ENCODE measurements around the gene HOXC9.

The HOXC9 gene

DNA sequence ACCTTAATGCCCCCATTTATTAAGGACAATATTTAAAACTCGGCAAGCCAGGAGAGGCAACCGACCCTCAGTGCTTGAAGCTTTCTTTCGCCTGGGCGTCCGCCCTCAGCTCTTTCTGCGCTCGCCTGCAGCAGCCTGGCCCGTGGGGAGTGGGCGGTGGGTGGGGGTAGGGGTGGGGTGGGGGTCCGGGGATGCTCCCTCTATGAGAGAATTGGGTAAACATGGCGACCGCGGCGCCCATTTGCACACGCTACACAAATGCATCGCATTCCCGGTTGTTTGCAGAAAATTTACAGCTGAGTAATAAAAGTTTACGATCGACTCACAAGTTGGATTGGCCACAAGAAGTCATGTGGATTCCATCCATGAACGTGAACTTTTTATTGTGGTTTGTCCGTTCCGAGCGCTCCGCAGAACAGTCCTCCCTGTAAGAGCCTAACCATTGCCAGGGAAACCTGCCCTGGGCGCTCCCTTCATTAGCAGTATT is 16.6 kb downstream of the HOXC9 start (continued):
- no peak for TF ChIP-seq ZNF473 (tag by site-specific recombination; IDR thresholded peaks at IDR 0.05)
- TF ChIP-seq, protein P1, sequence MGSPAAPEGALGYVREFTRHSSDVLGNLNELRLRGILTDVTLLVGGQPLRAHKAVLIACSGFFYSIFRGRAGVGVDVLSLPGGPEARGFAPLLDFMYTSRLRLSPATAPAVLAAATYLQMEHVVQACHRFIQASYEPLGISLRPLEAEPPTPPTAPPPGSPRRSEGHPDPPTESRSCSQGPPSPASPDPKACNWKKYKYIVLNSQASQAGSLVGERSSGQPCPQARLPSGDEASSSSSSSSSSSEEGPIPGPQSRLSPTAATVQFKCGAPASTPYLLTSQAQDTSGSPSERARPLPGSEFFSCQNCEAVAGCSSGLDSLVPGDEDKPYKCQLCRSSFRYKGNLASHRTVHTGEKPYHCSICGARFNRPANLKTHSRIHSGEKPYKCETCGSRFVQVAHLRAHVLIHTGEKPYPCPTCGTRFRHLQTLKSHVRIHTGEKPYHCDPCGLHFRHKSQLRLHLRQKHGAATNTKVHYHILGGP (tag by site-specific recombination; IDR thresholded peaks at IDR 0.05), result no peak
- TF ChIP-seq ZNF266 (tag by site-specific recombination; IDR thresholded peaks at IDR 0.05; ENCODE audit: low read depth), result no peak
- peak; percentile 74; the same call in 1 of the 2 replicates for TF ChIP-seq HOXD13 (CRISPR knock-in tag; IDR thresholded peaks at IDR 0.05; ENCODE audit: borderline replicate concordance)
- TF ChIP-seq HOXC10 (CRISPR knock-in tag; IDR thresholded peaks at IDR 0.05), result peak; percentile 73; the same call in 1 of the 2 replicates
- TF ChIP-seq BCL11B (tag by site-specific recombination; IDR thresholded peaks at IDR 0.05; ENCODE audit: low read depth), result peak; percentile 48; the same call in 1 of the 2 replicates
- TF ChIP-seq TCF7L2 (IDR thresholded peaks at IDR 0.05; ENCODE audit: borderline replicate concordance, low read depth, low read length), result no peak
- TF ChIP-seq FEZF1 (tag by site-specific recombination; IDR thresholded peaks at IDR 0.05), result peak; percentile 32; the same call in 1 of the 2 replicates
- TF ChIP-seq, protein P2, sequence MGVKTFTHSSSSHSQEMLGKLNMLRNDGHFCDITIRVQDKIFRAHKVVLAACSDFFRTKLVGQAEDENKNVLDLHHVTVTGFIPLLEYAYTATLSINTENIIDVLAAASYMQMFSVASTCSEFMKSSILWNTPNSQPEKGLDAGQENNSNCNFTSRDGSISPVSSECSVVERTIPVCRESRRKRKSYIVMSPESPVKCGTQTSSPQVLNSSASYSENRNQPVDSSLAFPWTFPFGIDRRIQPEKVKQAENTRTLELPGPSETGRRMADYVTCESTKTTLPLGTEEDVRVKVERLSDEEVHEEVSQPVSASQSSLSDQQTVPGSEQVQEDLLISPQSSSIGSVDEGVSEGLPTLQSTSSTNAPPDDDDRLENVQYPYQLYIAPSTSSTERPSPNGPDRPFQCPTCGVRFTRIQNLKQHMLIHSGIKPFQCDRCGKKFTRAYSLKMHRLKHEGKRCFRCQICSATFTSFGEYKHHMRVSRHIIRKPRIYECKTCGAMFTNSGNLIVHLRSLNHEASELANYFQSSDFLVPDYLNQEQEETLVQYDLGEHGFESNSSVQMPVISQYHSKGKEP (tag by site-specific recombination; IDR thresholded peaks at IDR 0.05), result peak; percentile 100
- TF ChIP-seq, protein P3, sequence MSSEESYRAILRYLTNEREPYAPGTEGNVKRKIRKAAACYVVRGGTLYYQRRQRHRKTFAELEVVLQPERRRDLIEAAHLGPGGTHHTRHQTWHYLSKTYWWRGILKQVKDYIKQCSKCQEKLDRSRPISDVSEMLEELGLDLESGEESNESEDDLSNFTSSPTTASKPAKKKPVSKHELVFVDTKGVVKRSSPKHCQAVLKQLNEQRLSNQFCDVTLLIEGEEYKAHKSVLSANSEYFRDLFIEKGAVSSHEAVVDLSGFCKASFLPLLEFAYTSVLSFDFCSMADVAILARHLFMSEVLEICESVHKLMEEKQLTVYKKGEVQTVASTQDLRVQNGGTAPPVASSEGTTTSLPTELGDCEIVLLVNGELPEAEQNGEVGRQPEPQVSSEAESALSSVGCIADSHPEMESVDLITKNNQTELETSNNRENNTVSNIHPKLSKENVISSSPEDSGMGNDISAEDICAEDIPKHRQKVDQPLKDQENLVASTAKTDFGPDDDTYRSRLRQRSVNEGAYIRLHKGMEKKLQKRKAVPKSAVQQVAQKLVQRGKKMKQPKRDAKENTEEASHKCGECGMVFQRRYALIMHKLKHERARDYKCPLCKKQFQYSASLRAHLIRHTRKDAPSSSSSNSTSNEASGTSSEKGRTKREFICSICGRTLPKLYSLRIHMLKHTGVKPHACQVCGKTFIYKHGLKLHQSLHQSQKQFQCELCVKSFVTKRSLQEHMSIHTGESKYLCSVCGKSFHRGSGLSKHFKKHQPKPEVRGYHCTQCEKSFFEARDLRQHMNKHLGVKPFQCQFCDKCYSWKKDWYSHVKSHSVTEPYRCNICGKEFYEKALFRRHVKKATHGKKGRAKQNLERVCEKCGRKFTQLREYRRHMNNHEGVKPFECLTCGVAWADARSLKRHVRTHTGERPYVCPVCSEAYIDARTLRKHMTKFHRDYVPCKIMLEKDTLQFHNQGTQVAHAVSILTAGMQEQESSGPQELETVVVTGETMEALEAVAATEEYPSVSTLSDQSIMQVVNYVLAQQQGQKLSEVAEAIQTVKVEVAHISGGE (tag by site-specific recombination; conservative IDR thresholded peaks at IDR 0.05; ENCODE audit: low read depth), result 0 out of 2 replicates have a peak, but pooled peaks have one; percentile 28
- TF ChIP-seq, protein P4, sequence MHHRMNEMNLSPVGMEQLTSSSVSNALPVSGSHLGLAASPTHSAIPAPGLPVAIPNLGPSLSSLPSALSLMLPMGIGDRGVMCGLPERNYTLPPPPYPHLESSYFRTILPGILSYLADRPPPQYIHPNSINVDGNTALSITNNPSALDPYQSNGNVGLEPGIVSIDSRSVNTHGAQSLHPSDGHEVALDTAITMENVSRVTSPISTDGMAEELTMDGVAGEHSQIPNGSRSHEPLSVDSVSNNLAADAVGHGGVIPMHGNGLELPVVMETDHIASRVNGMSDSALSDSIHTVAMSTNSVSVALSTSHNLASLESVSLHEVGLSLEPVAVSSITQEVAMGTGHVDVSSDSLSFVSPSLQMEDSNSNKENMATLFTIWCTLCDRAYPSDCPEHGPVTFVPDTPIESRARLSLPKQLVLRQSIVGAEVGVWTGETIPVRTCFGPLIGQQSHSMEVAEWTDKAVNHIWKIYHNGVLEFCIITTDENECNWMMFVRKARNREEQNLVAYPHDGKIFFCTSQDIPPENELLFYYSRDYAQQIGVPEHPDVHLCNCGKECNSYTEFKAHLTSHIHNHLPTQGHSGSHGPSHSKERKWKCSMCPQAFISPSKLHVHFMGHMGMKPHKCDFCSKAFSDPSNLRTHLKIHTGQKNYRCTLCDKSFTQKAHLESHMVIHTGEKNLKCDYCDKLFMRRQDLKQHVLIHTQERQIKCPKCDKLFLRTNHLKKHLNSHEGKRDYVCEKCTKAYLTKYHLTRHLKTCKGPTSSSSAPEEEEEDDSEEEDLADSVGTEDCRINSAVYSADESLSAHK (tag by site-specific recombination; IDR thresholded peaks at IDR 0.05), result peak; percentile 69
- TF ChIP-seq ZNF843 (tag by site-specific recombination; IDR thresholded peaks at IDR 0.05), result peak; percentile 63
- TF ChIP-seq, protein P5, sequence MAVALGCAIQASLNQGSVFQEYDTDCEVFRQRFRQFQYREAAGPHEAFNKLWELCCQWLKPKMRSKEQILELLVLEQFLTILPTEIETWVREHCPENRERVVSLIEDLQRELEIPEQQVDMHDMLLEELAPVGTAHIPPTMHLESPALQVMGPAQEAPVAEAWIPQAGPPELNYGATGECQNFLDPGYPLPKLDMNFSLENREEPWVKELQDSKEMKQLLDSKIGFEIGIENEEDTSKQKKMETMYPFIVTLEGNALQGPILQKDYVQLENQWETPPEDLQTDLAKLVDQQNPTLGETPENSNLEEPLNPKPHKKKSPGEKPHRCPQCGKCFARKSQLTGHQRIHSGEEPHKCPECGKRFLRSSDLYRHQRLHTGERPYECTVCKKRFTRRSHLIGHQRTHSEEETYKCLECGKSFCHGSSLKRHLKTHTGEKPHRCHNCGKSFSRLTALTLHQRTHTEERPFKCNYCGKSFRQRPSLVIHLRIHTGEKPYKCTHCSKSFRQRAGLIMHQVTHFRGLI (tag by site-specific recombination; IDR thresholded peaks at IDR 0.05), result 0 out of 2 replicates have a peak, but pooled peaks have one; percentile 32
- no peak for TF ChIP-seq ZNF623 (tag by site-specific recombination; IDR thresholded peaks at IDR 0.05)
- TF ChIP-seq KLF8 (tag by site-specific recombination; IDR thresholded peaks at IDR 0.05), result peak; percentile 19; the same call in 1 of the 2 replicates
- TF ChIP-seq ZNF600 (tag by site-specific recombination; IDR thresholded peaks at IDR 0.05), result peak; percentile 86
- 0 out of 2 replicates have a peak, but pooled peaks have one; percentile 16 for TF ChIP-seq KLF1 (tag by site-specific recombination; IDR thresholded peaks at IDR 0.05)
- TF ChIP-seq ZEB2 (tag by site-specific recombination; IDR thresholded peaks at IDR 0.05), result peak; percentile 28; the same call in 1 of the 2 replicates
- no peak for TF ChIP-seq ZNF629 (tag by site-specific recombination; IDR thresholded peaks at IDR 0.05)
- TF ChIP-seq, protein P6, sequence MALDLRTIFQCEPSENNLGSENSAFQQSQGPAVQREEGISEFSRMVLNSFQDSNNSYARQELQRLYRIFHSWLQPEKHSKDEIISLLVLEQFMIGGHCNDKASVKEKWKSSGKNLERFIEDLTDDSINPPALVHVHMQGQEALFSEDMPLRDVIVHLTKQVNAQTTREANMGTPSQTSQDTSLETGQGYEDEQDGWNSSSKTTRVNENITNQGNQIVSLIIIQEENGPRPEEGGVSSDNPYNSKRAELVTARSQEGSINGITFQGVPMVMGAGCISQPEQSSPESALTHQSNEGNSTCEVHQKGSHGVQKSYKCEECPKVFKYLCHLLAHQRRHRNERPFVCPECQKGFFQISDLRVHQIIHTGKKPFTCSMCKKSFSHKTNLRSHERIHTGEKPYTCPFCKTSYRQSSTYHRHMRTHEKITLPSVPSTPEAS (tag by site-specific recombination; IDR thresholded peaks at IDR 0.05), result no peak

Measured in HEK293 (cell line).